NCI-H146 treated with DMSO at 0.1 percent for 48 hours (cell line): ENCODE data around the gene INO80B.
"Not testable (repeated sequence)": the region's sequence is repeated elsewhere in the genome, so short reads cannot be mapped to it uniquely, and the experiment has no call there.

ENCODE experiments used
- DNase-seq: peaks from one replicate; lab custom pipeline; 2025; ENCODE audit not compliant: unreplicated experiment; lab: John Stamatoyannopoulos, UW

Gene INO80B

GRCh38 chr2:74425523-74425922 lies 29.4 kb upstream of the INO80B start:
- DNase-seq, result no peak

- DNase-seq, result no peak
Measured at GRCh38 chr2:74426181-74426758, 28.6 kb upstream of the INO80B start.

- DNase-seq, result no peak
Measured at GRCh38 chr2:74427551-74427950, 27.3 kb upstream of the INO80B start.

- DNase-seq, result no peak
Measured at GRCh38 chr2:74428675-74429074, 26.2 kb upstream of the INO80B start.

- no peak for DNase-seq
Measured at GRCh38 chr2:74429487-74430451, 25.1 kb upstream of the INO80B start.

- DNase-seq, result no peak
Measured at GRCh38 chr2:74430502-74430901, 24.4 kb upstream of the INO80B start.

GRCh38 chr2:74436111-74436805 lies 18.6 kb upstream of the INO80B start:
- DNase-seq, result no peak

- no peak for DNase-seq
Measured at GRCh38 chr2:74436848-74437695, 17.8 kb upstream of the INO80B start.

GRCh38 chr2:74438248-74438647 lies 16.6 kb upstream of the INO80B start:
- no peak for DNase-seq

- no peak for DNase-seq
Measured at GRCh38 chr2:74439373-74439772, 15.5 kb upstream of the INO80B start.

GRCh38 chr2:74439803-74440377 lies 15.0 kb upstream of the INO80B start:
- DNase-seq, result no peak

- peak; percentile 63 for DNase-seq
Measured at GRCh38 chr2:74440378-74441169, 14.3 kb upstream of the INO80B start.

- no peak for DNase-seq
Measured at GRCh38 chr2:74441170-74441689, 13.7 kb upstream of the INO80B start.

- no peak for DNase-seq
Measured at GRCh38 chr2:74441690-74442482, 13.0 kb upstream of the INO80B start, which contains the start of gene RTKN. TSS of gene RTKN (minus strand) at chr2:74441937. CDS start at chr2:74441816, 121 bp downstream.

- DNase-seq, result not testable (repeated sequence)
Measured at GRCh38 chr2:74442483-74443297, 12.2 kb upstream of the INO80B start.

- no peak for DNase-seq
Measured at GRCh38 chr2:74444498-74445318, 10.2 kb upstream of the INO80B start.
